ENCODE data around the gene MICAL3.

DNA sequence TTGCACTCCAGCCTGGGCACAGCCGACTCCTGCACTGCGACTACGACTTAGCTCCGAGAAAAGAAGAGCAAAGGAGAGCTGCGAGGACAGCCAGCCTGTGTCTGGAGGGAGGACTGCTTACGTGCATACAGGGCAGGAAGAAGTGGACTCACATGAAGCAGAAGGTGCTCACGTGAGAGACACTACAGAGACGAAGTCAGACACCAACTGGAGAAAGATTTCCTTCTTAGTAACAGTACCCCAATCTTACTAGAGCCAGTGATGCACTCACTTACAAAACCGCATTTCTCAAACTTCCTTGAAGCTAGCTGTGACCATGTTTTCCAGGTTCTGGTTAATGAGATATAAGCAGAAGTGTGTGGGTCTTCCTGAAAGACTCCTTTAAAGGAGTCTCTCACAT, 67.7 kb downstream of the MICAL3 start:
- TF ChIP-seq, protein P1, sequence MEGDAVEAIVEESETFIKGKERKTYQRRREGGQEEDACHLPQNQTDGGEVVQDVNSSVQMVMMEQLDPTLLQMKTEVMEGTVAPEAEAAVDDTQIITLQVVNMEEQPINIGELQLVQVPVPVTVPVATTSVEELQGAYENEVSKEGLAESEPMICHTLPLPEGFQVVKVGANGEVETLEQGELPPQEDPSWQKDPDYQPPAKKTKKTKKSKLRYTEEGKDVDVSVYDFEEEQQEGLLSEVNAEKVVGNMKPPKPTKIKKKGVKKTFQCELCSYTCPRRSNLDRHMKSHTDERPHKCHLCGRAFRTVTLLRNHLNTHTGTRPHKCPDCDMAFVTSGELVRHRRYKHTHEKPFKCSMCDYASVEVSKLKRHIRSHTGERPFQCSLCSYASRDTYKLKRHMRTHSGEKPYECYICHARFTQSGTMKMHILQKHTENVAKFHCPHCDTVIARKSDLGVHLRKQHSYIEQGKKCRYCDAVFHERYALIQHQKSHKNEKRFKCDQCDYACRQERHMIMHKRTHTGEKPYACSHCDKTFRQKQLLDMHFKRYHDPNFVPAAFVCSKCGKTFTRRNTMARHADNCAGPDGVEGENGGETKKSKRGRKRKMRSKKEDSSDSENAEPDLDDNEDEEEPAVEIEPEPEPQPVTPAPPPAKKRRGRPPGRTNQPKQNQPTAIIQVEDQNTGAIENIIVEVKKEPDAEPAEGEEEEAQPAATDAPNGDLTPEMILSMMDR (IDR thresholded peaks at IDR 0.05; ENCODE audit: insufficient read depth, low read length) = no peak
- no peak for TF ChIP-seq GABPA (IDR thresholded peaks at IDR 0.05; ENCODE audit: low read depth)
